Omental fat pad (tissue), 4 donors: ENCODE results near the gene RNF146. TPM values are rescaled to one million over a fixed set of nuclear protein-coding genes. Genes with fewer than 3 reads are reported as not detected.

Experiments
- ATAC-seq: fragments of 150-250 bp; one replicate; pipeline ENCODE4 v1.9.1; 2016; ENCODE audit warnings: mild to moderate bottlenecking, moderate library complexity; ENCODE audit not compliant: low FRiP score
- DNase-seq: peaks from one replicate; pipeline ENCODE4 v3.0.0-alpha.2; 2019; ENCODE audit warnings: low spot score
- CTCF ChIP-seq, 3 donors: fragments of 450-650 bp; IDR thresholded peaks; one replicate each; pipeline ENCODE4 v1.5.1; 2016 to 2017; ENCODE audit warnings: antibody characterized with exemption in 3 of 3, mild to moderate bottlenecking in 3 of 3, moderate library complexity in 2 of 3
- total RNA-seq, 4 donors: library from RNA; depleted of rRNA; stranded (reverse); fragments of >200 nt; gene quantifications; one replicate each; pipeline ENCODE4 v1.1.0, GENCODE V29; 2016

RNF146 gene
- total RNA-seq, 4 donors from 2014 or later: 49.4 to 96.8 (median 62.4) TPM

DNA sequence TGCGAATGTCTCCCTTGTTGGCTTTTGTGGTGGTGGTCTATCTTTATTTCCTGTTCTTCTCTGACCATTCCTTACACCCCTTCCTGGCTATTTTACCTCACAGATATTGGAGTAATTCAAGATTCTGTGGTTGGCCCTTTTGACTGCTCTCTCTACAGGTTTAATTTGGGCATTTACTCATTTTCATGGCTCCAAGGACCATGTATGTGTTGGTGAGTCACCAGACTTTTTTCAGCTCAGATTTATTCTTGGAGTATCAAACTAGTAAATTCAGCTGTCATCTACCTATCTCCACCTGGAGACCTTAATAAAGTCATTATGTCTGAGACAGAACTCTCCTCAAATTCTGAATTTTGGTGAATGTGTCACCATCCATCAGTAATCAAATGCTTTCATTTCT lies 15.5 kb downstream of the RNF146 start:
- no peak for TF ChIP-seq CTCF (IDR thresholded peaks at IDR 0.05)
- DNase-seq: no peak
- ATAC-seq: no peak

GRCh38 chr6:127288705-127289104 lies 22.0 kb downstream of the RNF146 start:
- no peak for DNase-seq
- no peak for TF ChIP-seq CTCF (IDR thresholded peaks at IDR 0.05)
- no peak for ATAC-seq

DNA sequence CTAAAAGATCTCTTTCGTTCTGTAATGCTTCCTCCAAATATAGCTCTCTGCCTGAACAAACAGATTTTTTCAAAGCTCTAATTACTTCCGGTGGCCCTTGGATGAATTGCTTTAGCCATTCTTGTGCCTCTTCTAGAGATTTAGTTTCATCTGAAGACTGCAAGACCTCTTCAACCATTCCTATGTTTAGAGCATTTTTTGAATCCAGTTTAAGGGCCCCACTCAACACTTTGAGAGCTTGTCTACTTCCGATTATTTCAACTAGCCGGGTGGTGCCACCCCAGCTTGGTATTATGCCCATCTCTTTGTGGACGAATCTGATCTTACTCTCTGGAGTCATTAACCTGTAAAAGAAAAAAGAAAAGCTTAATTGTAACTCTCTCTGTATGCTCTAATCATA lies 23.3 kb downstream of the RNF146 start:
- TF ChIP-seq CTCF (IDR thresholded peaks at IDR 0.05): no peak
- DNase-seq (no peak), ATAC-seq (no peak)

DNA sequence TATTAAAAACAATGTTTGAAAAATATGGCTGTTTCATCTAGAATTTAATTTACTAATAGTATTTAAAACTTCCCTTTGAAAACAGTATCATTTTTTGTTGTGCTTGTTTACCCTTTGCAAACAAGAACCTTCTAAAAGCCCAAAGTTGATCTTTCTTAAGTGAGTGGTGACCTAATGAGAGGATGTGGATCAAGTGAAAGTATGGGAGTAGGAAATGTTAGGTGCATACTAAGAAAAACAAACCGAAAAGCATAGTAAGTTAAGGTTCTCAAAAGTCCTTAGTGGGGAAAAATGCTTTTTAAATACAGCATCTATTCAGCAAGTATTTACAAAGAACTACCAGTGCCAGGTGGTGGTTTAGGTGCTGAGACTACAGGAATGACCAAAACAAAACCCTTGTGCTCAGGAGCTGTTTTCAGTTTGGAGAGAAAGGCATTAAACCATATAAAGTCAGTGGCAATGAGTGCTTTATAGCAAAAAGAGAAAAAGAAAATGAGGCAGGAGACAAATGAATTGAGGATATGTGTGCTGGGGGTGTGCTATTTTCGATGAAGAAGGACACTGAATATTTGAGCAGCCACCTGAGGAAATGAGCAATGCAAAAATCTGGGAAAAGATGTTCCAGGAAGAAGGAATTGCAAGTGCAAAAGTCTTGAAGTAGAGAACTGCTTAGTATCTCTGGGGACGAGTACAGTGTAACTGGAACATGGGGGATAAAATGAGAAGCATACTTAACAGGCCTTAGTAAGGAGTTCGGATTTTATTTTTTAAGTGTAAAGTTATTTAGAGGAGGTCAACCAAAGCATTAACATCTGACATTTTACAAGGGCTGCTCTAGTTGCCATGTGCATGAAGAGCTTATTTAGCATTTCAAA lies 24.0 kb downstream of the RNF146 start:
- no peak for TF ChIP-seq CTCF (IDR thresholded peaks at IDR 0.05)
- no peak for ATAC-seq
- no peak for DNase-seq

GRCh38 chr6:127291495-127291894 lies 24.8 kb downstream of the RNF146 start:
- DNase-seq (no peak), ATAC-seq (no peak)
- no peak for TF ChIP-seq CTCF (IDR thresholded peaks at IDR 0.05)

DNA sequence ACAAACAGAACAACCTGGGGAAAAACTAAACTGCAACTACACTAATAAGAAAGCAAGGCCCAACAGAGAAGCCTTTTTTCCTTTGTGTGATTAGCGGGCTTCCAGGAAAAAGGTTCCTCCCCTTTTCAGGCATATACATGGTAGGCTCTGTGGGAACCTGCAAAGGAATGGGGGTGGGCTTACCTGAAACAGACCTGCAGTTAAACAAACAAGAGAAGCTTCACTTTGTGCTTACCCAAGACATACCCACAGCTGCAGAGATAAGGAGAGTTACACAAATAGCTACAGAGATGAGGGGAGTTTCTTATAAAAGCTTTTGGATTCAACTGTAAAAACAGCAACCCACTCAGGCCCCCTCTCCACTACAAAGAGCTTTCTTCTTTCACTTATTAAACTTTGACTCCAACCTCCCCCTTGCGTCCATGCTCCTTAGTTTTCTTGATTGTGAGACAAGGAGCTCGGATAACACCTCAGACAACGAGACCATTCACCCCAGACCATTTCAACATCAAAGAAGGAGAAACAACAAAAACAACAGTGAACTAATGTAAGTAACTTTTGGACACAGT lies 30.9 kb downstream of the RNF146 start:
- no peak for DNase-seq
- ATAC-seq: no peak
- no peak for TF ChIP-seq CTCF (IDR thresholded peaks at IDR 0.05)

DNA sequence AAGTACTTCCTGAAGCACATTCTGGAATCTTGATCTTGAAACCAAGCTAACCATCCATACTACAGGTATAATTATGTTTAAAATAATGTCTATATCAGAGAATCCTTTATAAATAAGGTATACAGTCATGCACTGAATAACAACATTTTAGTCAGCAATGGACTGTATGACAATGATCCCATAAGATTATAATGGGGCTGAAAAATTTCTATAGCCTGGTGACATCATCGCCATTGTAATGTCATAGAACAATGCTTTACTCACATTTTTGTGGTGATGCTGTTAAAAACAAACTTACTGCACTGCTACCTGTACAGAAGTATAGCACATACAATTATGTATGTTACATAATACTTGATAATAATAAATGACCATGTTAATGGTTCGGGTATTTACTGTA lies 31.8 kb downstream of the RNF146 start:
- no peak for ATAC-seq
- no peak for DNase-seq
- TF ChIP-seq CTCF (IDR thresholded peaks at IDR 0.05): no peak
